Transverse colon (tissue), 4 donors: Measurements from ENCODE around the gene CARMIL1.

Source experiments
- POLR2A ChIP-seq: fragments of 450-650 bp; IDR thresholded peaks from one replicate; pipeline ENCODE4 v1.6.1; 2016; ENCODE audit warnings: antibody characterized with exemption, mild to moderate bottlenecking, moderate library complexity
- POLR2AphosphoS5 ChIP-seq, 3 donors: sonication (generic); formaldehyde crosslinking; IDR thresholded peaks; one replicate each; pipeline ENCODE4 v1.6.1; 2016; ENCODE audit warnings: antibody characterized with exemption in 3 of 3
- TF ChIP-seq, protein P1 (sequence below), 5 experiments: fragments of 200-600 bp in 3 of 5; fragments of 450-650 bp in 2 of 5; sonication (generic) in 3 of 5; IDR thresholded peaks; 1 replicate in 2 of 5; 2 replicates in 3 of 5; pipeline ENCODE4 v1.5.1; 2016 to 2017; ENCODE audit warnings: antibody characterized with exemption in 5 of 5, inconsistent platforms in 3 of 5, mild to moderate bottlenecking in 2 of 5, moderate library complexity in 1 of 5

DNA sequence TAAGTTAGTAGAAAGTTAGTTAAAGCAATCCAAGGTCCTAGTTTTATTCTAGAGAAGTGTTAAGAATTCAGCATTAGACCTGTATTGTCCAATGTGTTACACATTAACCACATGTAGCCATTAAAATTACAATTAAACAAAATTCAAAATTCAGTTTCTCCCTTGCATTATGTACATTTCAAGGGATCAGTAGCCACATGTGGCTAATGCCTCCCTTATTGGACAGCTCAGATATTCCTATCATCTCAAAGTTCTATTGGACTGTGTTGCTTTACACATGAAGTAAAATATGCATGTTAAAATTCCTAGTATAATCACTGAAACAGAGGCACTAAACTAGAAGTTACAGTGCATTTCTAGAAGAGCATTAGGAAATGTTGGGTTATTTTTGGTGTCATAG lies 265.7 kb downstream of the CARMIL1 start:
- TF ChIP-seq, protein P1, sequence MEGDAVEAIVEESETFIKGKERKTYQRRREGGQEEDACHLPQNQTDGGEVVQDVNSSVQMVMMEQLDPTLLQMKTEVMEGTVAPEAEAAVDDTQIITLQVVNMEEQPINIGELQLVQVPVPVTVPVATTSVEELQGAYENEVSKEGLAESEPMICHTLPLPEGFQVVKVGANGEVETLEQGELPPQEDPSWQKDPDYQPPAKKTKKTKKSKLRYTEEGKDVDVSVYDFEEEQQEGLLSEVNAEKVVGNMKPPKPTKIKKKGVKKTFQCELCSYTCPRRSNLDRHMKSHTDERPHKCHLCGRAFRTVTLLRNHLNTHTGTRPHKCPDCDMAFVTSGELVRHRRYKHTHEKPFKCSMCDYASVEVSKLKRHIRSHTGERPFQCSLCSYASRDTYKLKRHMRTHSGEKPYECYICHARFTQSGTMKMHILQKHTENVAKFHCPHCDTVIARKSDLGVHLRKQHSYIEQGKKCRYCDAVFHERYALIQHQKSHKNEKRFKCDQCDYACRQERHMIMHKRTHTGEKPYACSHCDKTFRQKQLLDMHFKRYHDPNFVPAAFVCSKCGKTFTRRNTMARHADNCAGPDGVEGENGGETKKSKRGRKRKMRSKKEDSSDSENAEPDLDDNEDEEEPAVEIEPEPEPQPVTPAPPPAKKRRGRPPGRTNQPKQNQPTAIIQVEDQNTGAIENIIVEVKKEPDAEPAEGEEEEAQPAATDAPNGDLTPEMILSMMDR (IDR thresholded peaks at IDR 0.05), result no peak
- TF ChIP-seq POLR2AphosphoS5 (IDR thresholded peaks at IDR 0.05) (no peak), POLR2A (no peak)
